CD4-positive, alpha-beta T cell treated with Interleukin-4 for 4 hours (primary cell): ENCODE data around the gene KRTAP10-11.
"Not testable (repeated sequence)": the region's sequence is repeated elsewhere in the genome, so short reads cannot be mapped to it uniquely, and the experiment has no call there.

ENCODE experiments used
- DNase-seq: peaks from one replicate; pipeline ENCODE4 v3.0.0-alpha.2; 2020

KRTAP10-11 gene

GRCh38 chr21:44643741-44644310 is 2.4 kb upstream of the KRTAP10-11 start:
- no peak for DNase-seq

GRCh38 chr21:44644878-44645277 is 1.3 kb upstream of the KRTAP10-11 start:
- no peak for DNase-seq

- no peak for DNase-seq
These were observed 973 bp downstream of the KRTAP10-11 start for GRCh38 chr21:44647222-44647552.

- no peak for DNase-seq
These were observed 2.5 kb downstream of the KRTAP10-11 start for GRCh38 chr21:44648557-44649311.

- DNase-seq: no peak
These were observed 3.4 kb downstream of the KRTAP10-11 start for GRCh38 chr21:44649521-44650100.

- DNase-seq: no peak
These were observed 4.2 kb downstream of the KRTAP10-11 start for GRCh38 chr21:44650265-44650972.

GRCh38 chr21:44650973-44651675 is 4.9 kb downstream of the KRTAP10-11 start:
- DNase-seq: no peak

GRCh38 chr21:44653123-44653522 is 6.9 kb downstream of the KRTAP10-11 start:
- no peak for DNase-seq

GRCh38 chr21:44653656-44654575 is 7.7 kb downstream of the KRTAP10-11 start:
- peak; percentile 56 for DNase-seq

GRCh38 chr21:44654576-44655175 is 8.5 kb downstream of the KRTAP10-11 start, which contains the start of gene KRTAP12-4:
KRTAP12-4 (minus strand) TSS chr21:44654659; CDS start chr21:44654614, 45 bp downstream.
- DNase-seq: no peak

GRCh38 chr21:44656868-44657267 is 10.7 kb downstream of the KRTAP10-11 start:
- DNase-seq: no peak

GRCh38 chr21:44657635-44658540 is 11.7 kb downstream of the KRTAP10-11 start, which contains the start of gene KRTAP12-3:
KRTAP12-3 (plus strand) TSS chr21:44657932; CDS start chr21:44657980, 48 bp downstream.
- peak; percentile 73 for DNase-seq

GRCh38 chr21:44658541-44658910 is 12.3 kb downstream of the KRTAP10-11 start:
- no peak for DNase-seq

GRCh38 chr21:44658913-44659595 is 12.8 kb downstream of the KRTAP10-11 start:
- peak; percentile 27 for DNase-seq

GRCh38 chr21:44661567-44661966 is 15.4 kb downstream of the KRTAP10-11 start:
- DNase-seq: not testable (repeated sequence)

GRCh38 chr21:44664691-44665090 is 18.5 kb downstream of the KRTAP10-11 start:
- no peak for DNase-seq

- DNase-seq: no peak
These were observed 20.4 kb downstream of the KRTAP10-11 start, which contains the start of gene KRTAP12-2 for GRCh38 chr21:44666401-44667320. KRTAP12-2 (minus strand) TSS chr21:44666927; CDS start chr21:44666886, 41 bp downstream.

- DNase-seq: no peak
These were observed 21.4 kb downstream of the KRTAP10-11 start for GRCh38 chr21:44667612-44668011.
